ENCODE data around the gene E2F4.
A peak's percentile ranks its signal among the peaks of the same experiment; 100 is the strongest.

Gene E2F4

DNA sequence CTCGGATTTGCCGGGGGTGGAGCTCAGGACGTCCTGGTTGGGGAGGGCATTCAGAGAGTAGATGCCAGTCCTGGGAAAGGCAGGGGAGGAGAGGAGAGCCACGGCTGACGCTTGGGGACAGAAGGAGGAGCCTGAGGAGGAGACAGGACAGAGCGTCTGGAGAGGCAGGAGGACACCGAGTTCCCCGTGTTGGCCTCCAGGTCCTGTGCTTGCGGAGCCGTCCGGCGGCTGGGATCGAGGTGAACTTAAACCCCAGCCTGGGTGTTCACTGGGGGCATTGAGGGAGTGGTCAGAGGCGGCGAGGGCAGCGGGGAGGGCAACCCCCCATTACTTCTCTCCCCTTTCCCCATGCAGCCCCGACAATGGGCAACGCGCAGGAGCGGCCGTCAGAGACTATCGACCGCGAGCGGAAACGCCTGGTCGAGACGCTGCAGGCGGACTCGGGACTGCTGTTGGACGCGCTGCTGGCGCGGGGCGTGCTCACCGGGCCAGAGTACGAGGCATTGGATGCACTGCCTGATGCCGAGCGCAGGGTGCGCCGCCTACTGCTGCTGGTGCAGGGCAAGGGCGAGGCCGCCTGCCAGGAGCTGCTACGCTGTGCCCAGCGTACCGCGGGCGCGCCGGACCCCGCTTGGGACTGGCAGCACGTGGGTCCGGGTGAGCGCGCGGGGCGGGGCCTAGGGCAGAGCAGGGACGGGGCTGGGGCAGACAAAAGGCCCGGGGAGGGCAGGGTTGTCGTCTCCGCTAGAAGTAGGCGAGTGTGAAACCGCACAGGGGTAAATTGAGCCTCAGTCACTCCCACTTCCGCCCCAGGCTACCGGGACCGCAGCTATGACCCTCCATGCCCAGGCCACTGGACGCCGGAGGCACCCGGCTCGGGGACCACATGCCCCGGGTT lies 17.9 kb upstream of the E2F4 start:
- H3K4me3 ChIP-seq (ENCODE audit: low read depth, low read length): peak overlapping the region; percentile 35

DNA sequence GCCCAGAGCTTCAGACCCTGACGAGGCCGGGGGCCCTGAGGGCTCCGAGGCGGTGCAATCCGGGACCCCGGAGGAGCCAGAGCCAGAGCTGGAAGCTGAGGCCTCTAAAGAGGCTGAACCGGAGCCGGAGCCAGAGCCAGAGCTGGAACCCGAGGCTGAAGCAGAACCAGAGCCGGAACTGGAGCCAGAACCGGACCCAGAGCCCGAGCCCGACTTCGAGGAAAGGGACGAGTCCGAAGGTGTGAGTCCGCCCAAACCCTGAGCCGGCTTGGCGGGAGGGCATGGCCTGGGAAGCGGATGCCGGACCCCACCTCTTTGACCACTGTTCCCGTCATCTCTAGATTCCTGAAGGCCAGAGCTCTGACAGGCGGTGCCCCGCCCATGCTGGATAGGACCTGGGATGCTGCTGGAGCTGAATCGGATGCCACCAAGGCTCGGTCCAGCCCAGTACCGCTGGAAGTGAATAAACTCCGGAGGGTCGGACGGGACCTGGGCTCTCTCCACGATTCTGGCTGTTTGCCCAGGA lies 17.2 kb upstream of the E2F4 start:
- no peak overlapping the region for H3K4me3 ChIP-seq (ENCODE audit: low read depth, low read length)

DNA sequence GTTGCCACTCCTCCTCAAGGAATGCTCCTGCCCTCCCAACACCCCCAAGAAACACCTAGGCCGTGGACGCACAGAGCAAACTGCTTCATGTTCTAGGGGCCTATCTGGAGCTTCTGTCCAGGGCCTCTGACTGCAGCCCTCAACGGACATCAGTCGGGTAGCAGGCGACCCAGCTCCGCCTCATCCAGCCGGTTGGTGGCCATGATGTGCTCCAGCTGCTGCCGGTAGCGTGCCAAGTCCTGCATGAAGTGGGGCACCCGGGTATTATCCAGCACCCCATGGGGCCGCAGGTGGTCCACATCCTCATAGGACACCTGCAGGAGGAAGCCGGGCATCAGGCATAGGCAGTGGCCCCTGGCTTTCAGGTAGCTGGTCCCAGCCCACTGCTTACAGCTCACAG lies 15.3 kb upstream of the E2F4 start:
- H3K4me3 ChIP-seq (ENCODE audit: low read depth, low read length): no peak overlapping the region

GRCh38 chr16:67177743-67178699 lies 13.9 kb upstream of the E2F4 start:
- peak overlapping the region; percentile 63 for H3K4me3 ChIP-seq (ENCODE audit: low read depth, low read length)

GRCh38 chr16:67179421-67180080 lies 12.4 kb upstream of the E2F4 start:
- no peak overlapping the region for H3K4me3 ChIP-seq (ENCODE audit: low read depth, low read length)

GRCh38 chr16:67180166-67180565 lies 11.8 kb upstream of the E2F4 start:
- no peak overlapping the region for H3K4me3 ChIP-seq (ENCODE audit: low read depth, low read length)

DNA sequence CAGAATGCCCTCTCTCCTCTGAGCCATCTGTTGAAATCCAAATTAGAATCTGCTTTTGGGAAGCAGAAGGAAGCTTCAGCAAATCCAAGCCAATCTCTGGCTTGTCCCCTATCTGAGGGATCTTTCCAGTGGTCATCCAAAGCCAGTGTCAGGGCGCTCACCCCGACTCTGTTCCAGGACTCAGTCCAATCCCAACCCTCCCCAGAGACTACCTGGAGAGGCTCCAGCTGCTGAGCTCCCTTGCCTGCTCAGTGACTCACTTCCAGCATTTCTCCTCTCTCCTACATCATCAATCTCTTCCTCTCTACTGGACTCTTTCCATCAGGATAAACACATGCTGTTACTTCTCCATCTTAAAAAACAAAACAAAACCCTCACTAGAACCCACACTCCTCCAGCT lies 10.6 kb upstream of the E2F4 start:
- no peak overlapping the region for H3K4me3 ChIP-seq (ENCODE audit: low read depth, low read length)

DNA sequence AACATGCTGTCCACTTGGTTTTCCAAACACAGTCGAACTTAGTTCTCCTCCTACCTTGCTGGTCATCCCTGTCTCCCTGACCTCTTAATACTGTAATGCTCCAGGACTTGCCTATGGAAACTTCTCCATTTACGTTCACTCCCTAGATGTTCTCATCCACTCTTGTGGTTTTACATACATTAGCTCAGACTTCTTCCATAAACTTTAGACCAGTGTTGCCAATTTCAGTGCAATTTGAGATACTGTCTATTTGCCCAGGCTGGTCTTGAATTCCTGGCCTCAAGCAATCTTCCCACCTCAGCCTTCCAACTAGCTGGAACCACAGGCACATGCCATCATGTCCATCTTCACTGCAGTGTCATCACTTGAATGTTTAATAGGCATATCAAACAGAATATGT lies 9.7 kb upstream of the E2F4 start:
- no peak overlapping the region for H3K4me3 ChIP-seq (ENCODE audit: low read depth, low read length)

- H3K4me3 ChIP-seq (ENCODE audit: low read depth, low read length): peak overlapping the region; percentile 95
These were observed 8.7 kb upstream of the E2F4 start for GRCh38 chr16:67183284-67183626.

- peak within 1 kb of the TSS; percentile 95 for H3K4me3 ChIP-seq (ENCODE audit: low read depth, low read length)
These were observed 8.1 kb upstream of the E2F4 start, which contains the start of gene MATCAP1 for GRCh38 chr16:67183627-67184452. Gene MATCAP1, minus strand, starts transcription at chr16:67183963. Its CDS starts 3,353 bp downstream, at chr16:67180610.

- H3K4me3 ChIP-seq (ENCODE audit: low read depth, low read length): peak overlapping the region; percentile 95
These were observed 7.4 kb upstream of the E2F4 start for GRCh38 chr16:67184453-67184994.

- peak overlapping the region; percentile 95 for H3K4me3 ChIP-seq (ENCODE audit: low read depth, low read length)
These were observed 6.8 kb upstream of the E2F4 start for GRCh38 chr16:67184995-67185650.

- no peak overlapping the region for H3K4me3 ChIP-seq (ENCODE audit: low read depth, low read length)
These were observed 6.3 kb upstream of the E2F4 start for GRCh38 chr16:67185651-67186134.

- H3K4me3 ChIP-seq (ENCODE audit: low read depth, low read length): no peak overlapping the region
These were observed 5.4 kb upstream of the E2F4 start for GRCh38 chr16:67186550-67186950.

GRCh38 chr16:67187175-67187890 lies 4.6 kb upstream of the E2F4 start:
- H3K4me3 ChIP-seq (ENCODE audit: low read depth, low read length): no peak overlapping the region

- no peak overlapping the region for H3K4me3 ChIP-seq (ENCODE audit: low read depth, low read length)
These were observed 3.6 kb upstream of the E2F4 start for GRCh38 chr16:67188323-67188722.

- no peak overlapping the region for H3K4me3 ChIP-seq (ENCODE audit: low read depth, low read length)
These were observed 3.2 kb upstream of the E2F4 start for GRCh38 chr16:67188798-67189197.

DNA sequence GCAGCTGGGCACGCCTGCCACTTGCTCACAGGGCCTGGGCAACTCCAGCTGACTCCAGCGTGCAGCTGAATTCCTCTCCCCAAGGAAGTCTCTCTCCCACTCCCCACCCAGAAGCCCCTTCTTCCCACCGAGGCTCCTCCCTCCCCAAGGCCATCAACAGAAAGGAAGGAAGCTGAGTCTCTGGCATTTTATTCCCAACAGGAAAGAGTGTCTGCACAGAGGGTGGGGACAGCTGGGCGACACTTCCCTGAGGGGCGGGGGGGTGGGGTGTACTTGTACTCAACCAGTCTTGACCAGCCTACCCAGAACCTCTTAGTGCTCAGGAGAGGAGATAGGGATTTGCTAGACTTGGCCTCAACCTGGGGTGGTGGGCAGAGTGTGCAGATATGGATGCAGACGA lies 1.9 kb upstream of the E2F4 start, which contains the start of gene EXOC3L1:
Gene EXOC3L1 (minus strand): TSS at position 96 of the 400 bp plus-strand sequence. CDS start 460 bp downstream, outside the sequence.
- no peak within 1 kb of the TSS for H3K4me3 ChIP-seq (ENCODE audit: low read depth, low read length)

Data from iPS-11a (cell line).